Stimulated activated CD4-positive, alpha-beta T cell treated with anti-CD3 and anti-CD28 coated beads, TNF-alpha, amount 100 ng/mL, for 1 hour (primary cell): ENCODE measurements around the gene PYCR2.
"Not testable (repeated sequence)": the region's sequence is repeated elsewhere in the genome, so short reads cannot be mapped to it uniquely, and the experiment has no call there.

ENCODE experiments used
- DNase-seq, 3 donors: peaks; one replicate each; pipeline ENCODE4 v3.0.0-alpha.2; 2020; ENCODE audit warnings: low read depth in 3 of 3, low spot score in 1 of 3

Gene PYCR2

GRCh38 chr1:225892307-225892706 lies 31.7 kb downstream of the PYCR2 start:
- DNase-seq: no peak

DNA sequence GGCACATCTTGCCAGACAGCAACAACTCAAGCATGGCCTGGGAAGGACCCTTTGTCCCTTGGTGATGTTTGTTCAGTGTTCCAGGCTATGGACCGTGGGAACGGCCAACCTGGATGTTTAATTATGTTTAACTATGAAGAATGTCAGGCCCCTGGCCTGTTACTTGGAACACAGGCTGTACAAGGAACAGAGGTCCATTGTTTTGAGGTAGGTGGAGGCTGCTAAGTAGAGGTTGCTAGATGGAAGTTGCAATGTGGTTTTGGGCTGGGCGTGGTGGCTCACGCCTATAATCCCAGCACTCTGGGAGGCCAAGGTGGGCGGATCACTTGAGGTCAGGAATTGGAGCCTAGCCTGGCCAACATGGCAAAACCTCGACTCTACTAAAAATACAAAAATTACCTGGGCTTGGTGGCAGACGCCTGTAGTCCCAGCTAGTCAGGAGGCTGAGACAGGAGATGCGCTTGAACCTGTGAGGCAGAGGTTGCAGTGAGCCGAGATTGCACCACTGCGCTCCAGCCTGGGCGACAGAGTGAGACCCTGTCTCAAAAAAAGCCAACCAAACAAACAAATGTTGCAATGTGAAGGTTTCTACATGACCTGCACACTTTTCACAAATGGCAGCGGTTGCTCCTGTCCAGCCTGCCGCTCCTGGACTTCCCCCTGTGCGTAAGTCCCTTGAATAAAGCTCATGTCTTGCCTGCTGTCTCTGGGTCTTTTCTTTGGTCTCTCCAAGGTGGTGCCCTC lies 32.6 kb downstream of the PYCR2 start:
- DNase-seq: no peak

DNA sequence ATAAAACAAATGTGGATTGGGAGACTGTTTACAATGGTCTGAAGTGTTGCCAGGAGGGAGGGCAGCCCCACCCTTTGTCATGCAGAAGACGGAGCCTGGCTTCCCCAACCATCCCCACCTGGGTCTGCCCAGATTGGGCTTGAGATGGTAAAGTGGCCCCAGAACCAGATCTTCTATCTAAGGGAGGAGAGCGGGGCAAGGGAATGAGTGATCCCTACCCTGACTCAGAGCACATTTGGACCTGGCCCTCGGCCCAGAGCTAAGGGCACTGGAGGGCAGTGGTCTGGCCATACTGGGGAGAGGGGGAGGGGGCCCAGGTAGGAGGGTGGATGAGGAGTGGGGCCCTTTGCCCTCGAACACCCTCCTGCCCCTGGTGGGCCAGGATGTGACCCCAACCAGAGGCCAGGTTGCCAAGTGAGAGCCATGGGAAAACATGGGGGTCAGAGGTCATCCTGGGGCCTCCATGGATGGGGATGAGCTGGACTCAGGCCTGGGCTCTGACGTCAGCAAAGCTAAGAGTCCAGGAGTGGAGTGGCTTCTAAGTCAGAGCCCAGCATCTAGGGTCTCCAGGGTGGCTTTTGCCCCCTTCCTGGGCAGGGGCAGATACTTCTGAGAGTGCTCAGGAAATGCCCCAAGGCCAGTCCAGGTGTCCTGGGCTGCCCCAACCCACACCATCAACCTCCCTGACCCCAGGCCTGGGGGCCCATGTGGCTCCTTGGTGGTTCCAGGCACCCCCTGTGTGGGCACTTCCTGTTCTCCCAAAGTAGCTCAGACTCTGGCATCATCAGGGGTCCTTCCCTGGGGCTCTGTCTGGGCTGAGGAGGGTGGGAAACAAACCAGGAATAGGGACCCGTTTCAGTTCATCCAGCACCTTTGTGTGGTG lies 33.5 kb downstream of the PYCR2 start:
- DNase-seq: no peak

- DNase-seq: no peak
Measured at GRCh38 chr1:225889743-225890142, 34.3 kb downstream of the PYCR2 start.

- DNase-seq: no peak
Measured at GRCh38 chr1:225888898-225889601, 35.0 kb downstream of the PYCR2 start, which contains the start of gene LEFTY1. LEFTY1 (minus strand) TSS chr1:225889146; CDS start chr1:225889066, 80 bp downstream.

- no peak for DNase-seq
Measured at GRCh38 chr1:225888289-225888897, 35.7 kb downstream of the PYCR2 start.

DNA sequence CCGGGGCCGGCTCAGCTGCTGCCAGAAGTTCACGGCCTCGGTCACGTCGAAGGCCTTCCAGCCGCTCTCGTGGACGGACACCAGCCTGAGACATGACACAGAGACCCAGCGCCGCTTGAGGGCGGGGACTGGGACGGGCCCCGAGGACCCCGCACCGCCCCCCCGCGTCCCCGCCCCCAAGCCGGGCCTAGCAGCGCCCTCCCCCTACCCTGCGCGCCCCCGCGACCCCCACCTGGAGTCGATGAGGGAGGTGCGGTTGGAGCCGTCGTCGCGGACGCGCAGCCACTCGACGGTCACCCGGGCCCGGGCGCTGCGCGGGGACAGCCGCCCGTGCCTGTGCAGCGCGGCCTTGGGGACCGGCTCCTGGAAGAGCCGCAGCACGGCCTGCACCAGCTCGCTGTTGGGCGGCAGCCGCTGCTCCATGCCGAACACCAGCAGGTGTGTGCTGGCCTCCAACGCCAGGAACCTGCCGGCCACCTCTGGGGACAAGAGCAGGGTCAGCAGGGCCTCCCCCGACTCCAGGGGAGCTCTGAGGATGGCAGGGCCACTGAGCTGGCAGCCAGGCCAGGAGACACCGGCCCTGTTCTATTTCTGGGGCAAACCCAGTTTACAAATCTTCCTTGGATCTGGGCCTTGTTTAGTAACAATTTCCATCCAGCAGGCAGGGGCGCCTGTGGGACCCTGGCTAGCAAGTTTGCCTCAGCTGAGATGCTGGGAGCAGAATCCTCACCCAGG lies 36.3 kb downstream of the PYCR2 start:
- DNase-seq: not testable (repeated sequence)

DNA sequence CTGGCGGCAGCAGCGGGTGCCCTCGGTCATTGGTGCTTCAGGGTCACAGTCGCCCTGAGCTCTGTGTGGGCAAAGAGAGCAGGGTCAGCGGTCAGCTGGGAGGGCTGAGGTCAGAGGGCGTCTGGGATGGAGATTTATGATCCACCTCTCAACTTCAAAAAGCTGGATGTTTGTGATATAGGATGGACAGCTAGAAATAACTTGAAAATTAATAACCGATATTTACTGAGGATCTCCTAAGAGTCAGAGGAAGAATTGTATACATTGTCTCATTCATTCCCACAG lies 37.1 kb downstream of the PYCR2 start:
- no peak for DNase-seq

GRCh38 chr1:225886159-225887029 lies 37.7 kb downstream of the PYCR2 start:
- no peak for DNase-seq

- DNase-seq: no peak
Measured at GRCh38 chr1:225885336-225885735, 38.7 kb downstream of the PYCR2 start.

DNA sequence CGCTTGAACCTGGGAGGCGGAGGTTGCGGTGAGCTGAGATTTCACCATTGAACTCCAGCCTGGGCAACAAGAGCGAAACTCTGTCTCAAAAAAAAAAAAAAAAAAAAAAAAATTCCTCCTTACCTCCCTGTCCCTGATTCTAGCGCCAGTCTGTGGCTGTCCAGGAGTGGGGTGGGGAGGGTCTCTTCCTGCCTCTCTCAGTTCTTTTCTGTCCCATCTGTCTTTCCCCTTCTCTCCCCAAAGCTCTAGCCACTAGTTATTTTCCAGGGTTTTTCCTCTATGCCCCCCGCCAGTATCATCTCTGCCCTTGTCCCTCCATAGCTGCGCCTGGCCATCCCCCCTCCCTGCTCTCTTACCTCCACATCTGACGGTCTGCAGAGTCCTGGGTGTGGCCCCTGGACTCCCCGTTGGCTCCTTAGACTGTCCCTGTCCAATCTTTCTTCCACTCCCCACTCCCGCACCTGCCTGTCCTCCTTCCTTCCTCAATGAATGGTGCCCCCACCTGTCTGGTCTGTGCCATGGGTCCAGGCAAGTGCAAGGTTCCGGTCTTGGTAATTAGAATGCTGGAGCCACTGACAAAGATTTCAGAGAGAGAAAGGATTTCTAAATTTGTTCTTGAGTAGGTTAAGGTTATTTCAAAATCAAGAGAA lies 40.3 kb downstream of the PYCR2 start:
- DNase-seq: no peak

- DNase-seq: peak in 1 of 3 donors; percentile 25
Measured at GRCh38 chr1:225882694-225883615, 41.1 kb downstream of the PYCR2 start.

GRCh38 chr1:225881959-225882693 lies 41.9 kb downstream of the PYCR2 start, which contains the start of gene TMEM63A:
TMEM63A (minus strand) TSS chr1:225882380; CDS start chr1:225877580, 4,800 bp downstream.
- peak; percentile 74 to 81 (median 80) for DNase-seq

DNA sequence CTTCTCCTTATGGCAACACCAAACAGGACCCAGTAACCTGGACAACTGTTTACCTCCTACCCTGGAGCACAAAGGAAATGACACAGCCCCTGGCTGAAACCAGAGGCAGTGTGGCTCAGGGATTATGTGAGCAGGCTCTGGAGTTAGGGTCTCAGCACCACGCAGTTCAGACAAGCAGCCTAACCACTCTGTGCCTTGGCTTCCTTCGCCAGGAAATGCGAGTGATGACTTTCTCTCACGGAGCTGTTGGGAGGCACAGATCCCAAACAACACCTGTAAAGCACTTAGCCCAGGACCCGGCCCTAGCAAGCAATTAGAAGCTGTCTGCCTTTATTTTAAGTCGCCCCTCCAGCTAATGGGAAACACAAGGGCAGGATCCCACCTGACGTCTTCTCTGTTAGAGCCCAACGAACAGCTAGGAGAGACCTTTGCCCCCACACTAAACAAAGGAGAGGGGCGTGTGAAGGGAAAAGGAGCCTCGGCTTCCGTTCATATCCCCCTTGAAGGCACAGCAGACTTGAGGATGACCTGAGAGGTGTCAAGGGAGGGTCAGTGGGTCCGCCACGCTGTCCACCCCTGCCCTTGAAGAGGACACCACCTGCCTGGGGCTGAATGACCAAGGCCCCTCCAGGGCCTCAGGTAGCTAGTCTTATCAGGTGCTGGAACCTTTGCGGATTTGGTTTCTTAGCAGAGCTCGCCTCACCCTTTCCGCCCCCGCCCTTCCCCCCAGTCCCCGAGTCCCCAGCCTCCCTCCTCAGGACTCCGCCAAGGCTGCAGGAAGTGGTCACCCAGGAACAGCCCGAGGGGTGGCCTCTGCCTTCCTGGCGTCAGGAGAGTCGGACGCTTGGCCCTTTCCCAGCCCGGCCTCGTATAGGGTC lies 42.7 kb downstream of the PYCR2 start:
- DNase-seq: no peak

DNA sequence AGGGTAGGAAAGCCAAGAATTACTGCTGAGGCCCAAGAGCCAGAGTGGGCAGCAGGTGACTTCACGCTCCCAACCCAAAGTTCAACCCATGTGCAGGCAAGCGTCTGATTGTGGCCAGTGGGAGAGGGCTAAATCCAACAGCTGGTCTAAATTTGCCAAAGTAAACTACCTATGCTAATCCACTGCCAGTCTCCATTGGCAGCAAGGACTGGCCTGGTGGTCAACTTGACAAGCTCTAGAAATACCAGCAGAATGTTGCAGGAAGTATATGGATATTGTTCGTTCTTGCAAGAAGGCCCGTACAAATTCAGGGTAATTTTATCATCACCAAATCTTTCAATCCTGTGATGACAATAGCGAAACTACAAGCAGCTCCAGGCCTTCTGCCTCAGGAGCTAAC lies 43.4 kb downstream of the PYCR2 start:
- DNase-seq: no peak

DNA sequence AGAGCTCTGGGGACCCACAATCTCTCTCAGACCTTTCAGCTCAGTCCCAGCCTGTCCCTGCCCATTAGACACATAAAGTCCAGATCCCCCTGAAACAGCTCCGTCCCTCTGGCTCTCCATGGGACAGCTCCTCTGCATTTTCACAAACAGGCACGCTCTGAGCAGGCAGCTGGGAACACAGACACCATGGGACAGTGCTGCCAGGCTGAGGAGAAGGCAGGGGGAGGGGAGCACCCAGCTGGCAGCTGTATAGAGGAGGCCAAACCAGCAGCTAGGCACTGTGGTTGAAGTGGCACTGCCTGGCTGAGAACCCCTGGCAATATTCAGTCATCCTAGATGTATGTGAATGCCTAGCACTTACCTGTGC lies 43.8 kb downstream of the PYCR2 start:
- DNase-seq: no peak
